ENCODE measurements around the gene NCOA7.

The NCOA7 gene

DNA sequence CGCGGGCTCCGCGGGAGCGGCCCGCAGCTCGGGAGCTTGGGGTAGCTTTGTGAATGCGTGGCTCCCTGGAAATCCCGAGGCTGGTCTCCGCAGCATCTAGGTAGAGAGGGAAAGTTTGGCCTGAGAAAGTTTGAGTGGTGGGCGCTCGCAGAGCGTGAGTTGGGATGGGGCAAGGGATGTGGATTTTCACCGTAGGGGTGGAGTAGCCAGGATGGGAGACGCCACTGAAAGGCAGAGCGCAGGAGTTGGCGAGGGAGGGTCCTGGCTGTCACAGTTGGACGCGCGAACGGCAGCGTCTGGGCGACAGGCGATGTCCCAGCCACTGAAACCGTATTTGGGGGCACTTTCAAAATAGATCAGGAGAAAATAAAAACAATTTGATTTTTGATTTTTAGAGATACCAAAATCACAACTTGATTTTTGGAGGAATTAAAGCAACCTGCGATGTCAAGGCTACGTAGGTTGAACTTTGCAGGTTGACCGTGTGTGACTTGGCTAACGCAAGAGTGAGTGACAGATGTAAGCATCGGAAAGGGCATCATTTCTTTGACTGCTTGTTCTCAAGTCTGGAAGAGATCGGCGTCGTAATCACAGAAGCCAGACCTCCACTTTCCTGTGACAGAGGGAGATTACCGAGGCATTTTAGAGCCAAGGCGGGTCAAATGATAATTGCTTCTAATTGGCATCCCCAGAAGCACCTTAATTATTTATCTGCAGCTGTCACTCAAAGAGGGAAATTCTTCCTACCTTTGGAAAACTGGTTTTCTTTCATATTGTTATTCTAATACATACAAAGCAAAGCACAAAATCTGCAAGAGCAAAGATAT lies 40.7 kb upstream of the NCOA7 start:
- peak overlapping the region; percentile 57 for H3K4me3 ChIP-seq (replicated peaks; ENCODE audit: low read depth, low read length)
- TF ChIP-seq, protein P1, sequence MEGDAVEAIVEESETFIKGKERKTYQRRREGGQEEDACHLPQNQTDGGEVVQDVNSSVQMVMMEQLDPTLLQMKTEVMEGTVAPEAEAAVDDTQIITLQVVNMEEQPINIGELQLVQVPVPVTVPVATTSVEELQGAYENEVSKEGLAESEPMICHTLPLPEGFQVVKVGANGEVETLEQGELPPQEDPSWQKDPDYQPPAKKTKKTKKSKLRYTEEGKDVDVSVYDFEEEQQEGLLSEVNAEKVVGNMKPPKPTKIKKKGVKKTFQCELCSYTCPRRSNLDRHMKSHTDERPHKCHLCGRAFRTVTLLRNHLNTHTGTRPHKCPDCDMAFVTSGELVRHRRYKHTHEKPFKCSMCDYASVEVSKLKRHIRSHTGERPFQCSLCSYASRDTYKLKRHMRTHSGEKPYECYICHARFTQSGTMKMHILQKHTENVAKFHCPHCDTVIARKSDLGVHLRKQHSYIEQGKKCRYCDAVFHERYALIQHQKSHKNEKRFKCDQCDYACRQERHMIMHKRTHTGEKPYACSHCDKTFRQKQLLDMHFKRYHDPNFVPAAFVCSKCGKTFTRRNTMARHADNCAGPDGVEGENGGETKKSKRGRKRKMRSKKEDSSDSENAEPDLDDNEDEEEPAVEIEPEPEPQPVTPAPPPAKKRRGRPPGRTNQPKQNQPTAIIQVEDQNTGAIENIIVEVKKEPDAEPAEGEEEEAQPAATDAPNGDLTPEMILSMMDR (IDR thresholded peaks at IDR 0.05; ENCODE audit: low read length, missing control alignments), result no peak
- no peak for DNase-seq (ENCODE audit: low read depth)

DNA sequence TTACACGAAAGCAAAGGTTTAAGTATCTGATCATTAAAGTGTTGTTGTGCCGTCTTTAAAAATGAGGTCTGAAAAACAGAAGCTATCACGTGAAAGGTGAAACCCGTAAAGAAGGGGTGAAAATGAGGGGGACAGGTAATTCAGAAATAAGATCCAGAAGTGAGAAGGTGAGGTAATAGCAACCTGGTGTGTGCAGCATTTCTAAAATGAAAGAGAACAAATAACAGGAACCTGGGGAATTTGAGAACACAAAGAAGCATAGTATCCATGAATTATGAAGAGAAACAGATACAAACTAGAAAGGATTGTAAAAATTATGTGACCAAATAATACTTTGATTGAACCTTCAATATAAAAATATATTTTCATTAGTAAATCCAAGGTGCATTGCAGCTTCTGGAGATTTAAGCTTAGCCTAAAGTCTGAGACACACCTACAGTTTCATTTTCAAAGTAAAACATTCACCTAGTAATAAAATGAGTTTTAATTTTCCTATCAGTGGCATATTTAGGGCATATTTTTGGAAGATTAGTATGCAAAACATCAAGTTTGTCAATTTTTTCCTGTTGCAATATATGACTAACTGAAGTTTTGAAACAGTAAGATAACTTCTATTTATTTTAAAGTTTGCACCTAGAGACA lies 39.9 kb upstream of the NCOA7 start:
- peak overlapping the region; percentile 1 for H3K4me3 ChIP-seq (replicated peaks; ENCODE audit: low read depth, low read length)
- no peak for DNase-seq (ENCODE audit: low read depth)

DNA sequence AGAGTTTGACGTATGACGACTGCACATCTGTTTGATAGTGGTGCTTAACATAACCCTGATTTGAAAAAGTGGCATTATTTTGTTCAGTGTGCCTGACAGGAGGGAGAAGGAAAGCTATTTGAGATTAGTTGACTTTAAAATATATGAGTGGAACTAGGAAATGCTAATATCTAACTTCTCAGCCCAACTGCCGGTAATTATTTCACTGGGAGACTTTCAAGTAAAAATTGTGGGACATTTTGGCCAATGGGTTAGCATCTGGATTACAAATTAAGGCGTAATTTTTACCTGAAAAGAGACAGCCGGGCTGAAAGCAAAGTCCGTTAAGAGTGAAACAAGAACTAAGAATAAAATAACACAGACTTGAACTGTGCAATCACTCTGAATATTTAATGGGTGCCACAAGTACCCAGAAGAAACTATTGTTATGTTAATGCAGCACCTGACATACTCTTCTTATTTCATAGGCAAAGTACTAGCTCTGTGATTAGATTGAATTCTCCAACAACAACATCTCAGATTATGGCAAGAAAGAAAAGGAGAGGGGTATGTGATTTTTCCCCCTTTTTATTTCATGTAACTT lies 39.3 kb upstream of the NCOA7 start:
- no peak for DNase-seq (ENCODE audit: low read depth)
- no peak overlapping the region for H3K4me3 ChIP-seq (replicated peaks; ENCODE audit: low read depth, low read length)
- TF ChIP-seq, protein P1 (IDR thresholded peaks at IDR 0.05; ENCODE audit: low read length, missing control alignments), result no peak

More for the DNA sequence above, 39.9 kb upstream of the NCOA7 start:
- TF ChIP-seq, protein P1 (IDR thresholded peaks at IDR 0.05; ENCODE audit: low read length, missing control alignments), result no peak

DNA sequence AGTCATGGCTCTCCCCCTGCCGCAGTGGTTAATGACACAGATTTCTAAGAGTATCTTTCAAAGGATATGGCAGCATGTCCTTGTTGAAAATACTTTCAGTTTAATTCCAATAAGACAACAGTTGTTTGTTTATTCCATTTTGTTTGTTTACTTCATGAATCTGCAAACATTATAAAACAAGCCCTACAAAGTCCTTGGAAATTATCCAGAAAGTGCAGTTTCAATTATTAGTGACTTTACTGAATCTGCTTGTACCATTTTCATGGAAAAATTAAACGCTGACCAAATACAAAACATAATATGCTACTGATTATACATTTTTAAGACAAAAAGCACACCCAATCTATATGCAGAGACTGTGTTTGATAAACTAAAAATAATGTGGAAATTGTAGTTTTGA lies 38.0 kb upstream of the NCOA7 start:
- no peak overlapping the region for H3K4me3 ChIP-seq (replicated peaks; ENCODE audit: low read depth, low read length)
- no peak for DNase-seq (ENCODE audit: low read depth)
- TF ChIP-seq, protein P1 (IDR thresholded peaks at IDR 0.05; ENCODE audit: low read length, missing control alignments), result no peak

DNA sequence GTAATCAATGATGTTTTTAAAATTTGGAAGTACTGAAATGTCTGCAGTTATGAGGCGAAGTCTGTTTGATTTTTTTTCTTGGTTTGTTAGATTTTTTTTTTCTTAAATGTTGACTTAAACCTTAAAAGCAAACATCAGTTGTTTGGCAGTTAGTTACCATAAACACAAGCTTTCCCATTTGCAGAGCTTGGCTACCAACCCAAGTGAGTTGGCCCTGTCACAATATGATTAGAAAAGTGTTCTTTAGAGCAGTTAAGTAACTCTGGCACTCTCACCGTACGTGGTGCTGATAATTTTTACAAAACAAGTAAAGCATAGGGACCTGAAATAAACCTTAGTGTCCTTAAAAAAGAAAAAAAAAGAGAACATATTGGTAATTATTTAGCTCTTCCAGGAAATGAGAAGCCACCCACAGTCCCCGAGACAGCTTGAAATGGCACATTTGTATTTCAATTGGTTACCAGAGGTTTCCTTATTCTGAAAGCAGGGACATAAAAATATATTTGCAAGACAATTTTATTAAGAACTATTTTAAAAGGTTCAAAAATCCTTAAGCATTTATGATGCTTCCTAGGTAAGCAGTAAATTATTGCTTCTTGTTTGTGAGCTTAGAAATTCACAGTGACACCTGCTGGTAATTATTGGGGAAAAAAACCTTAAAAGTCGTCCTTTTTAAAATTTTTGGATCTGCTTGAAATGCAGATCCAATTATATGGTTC lies 37.4 kb upstream of the NCOA7 start:
- TF ChIP-seq, protein P1 (IDR thresholded peaks at IDR 0.05; ENCODE audit: low read length, missing control alignments), result peak; percentile 45
- no peak overlapping the region for H3K4me3 ChIP-seq (replicated peaks; ENCODE audit: low read depth, low read length)
- DNase-seq (ENCODE audit: low read depth), result peak; percentile 67

DNA sequence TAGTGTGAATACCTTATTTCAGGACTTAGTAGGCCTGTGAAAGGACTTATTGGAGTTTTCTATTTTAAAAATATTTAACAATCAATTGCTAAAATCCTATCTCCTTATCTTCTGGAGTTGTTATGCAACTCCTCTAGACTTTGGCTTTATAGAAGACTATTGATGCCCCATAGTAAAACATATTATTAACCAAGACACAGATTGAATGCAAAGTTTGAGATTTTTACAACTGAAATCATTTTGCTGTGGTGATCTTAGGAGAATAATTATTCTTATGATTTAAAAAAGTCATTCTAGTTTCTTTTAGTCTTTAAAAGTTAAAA lies 36.9 kb upstream of the NCOA7 start:
- no peak overlapping the region for H3K4me3 ChIP-seq (replicated peaks; ENCODE audit: low read depth, low read length)
- DNase-seq (ENCODE audit: low read depth), result no peak
- TF ChIP-seq, protein P1 (IDR thresholded peaks at IDR 0.05; ENCODE audit: low read length, missing control alignments), result no peak
